GM12878 (cell line): ENCODE data around the gene OTULIN.

ENCODE experiments used
- CTCF ChIP-seq, 3 experiments: IDR thresholded peaks in 2 of 3; conservative IDR thresholded peaks in 1 of 3; 2 replicates each; pipeline ENCODE4 v1.5.1; 2011; ENCODE audit warnings: low read depth in 3 of 3, low read length in 3 of 3, mild to moderate bottlenecking in 3 of 3, control low read depth in 2 of 3, moderate library complexity in 2 of 3, inconsistent platforms in 1 of 3, mixed read lengths in 1 of 3; ENCODE audit not compliant: control insufficient read depth in 2 of 3, insufficient read depth in 1 of 3; ENCODE audit errors: extremely low read depth in 1 of 3
- FOXM1 ChIP-seq: IDR thresholded peaks from 2 replicates; pipeline ENCODE4 v1.6.1; 2012; ENCODE audit warnings: low read depth, mild to moderate bottlenecking, inconsistent platforms, low read length, moderate library complexity
- HCFC1 ChIP-seq: fragments of 150-350 bp; IDR thresholded peaks from 2 replicates; pipeline ENCODE4 v1.6.1; 2014; ENCODE audit warnings: low read length
- POLR2A ChIP-seq: IDR thresholded peaks from 2 replicates; pipeline ENCODE4 v1.6.1; 2011; ENCODE audit warnings: low read depth, mild to moderate bottlenecking, low read length

GRCh38 chr5:14735944-14736343 lies 71.4 kb downstream of the OTULIN start:
- no peak for TF ChIP-seq FOXM1
- TF ChIP-seq CTCF (IDR thresholded peaks at IDR 0.05 in 2 of 3, conservative IDR thresholded peaks at IDR 0.05 in 1 of 3; ENCODE audit: control insufficient read depth in 2 of 3, extremely low read depth in 1 of 3, insufficient read depth in 1 of 3, low read depth in 3 of 3, low read length in 3 of 3) = no peak
- no peak for TF ChIP-seq HCFC1
- no peak for TF ChIP-seq POLR2A
